Urinary bladder (tissue), 4 donors: ENCODE results near the gene SSTR3. TPM values are rescaled to one million over a fixed set of nuclear protein-coding genes. Genes with fewer than 3 reads are reported as not detected.

Source experiments
- DNase-seq: peaks from one replicate; pipeline ENCODE4 v3.0.0-alpha.2; 2015; ENCODE audit errors: extremely low spot score
- H3K27ac ChIP-seq: one replicate; pipeline ENCODE4 v1.5.1; 2013; ENCODE audit warnings: low read depth, mild to moderate bottlenecking, moderate library complexity
- H3K36me3 ChIP-seq: one replicate; pipeline ENCODE4 v1.6.1; 2013; ENCODE audit warnings: mild to moderate bottlenecking, moderate library complexity; ENCODE audit not compliant: insufficient read depth
- H3K4me1 ChIP-seq: one replicate; pipeline ENCODE4 v1.6.1; 2013; ENCODE audit warnings: mild to moderate bottlenecking, moderate library complexity; ENCODE audit not compliant: insufficient read depth
- H3K4me3 ChIP-seq: one replicate; pipeline ENCODE4 v1.5.1; 2013; ENCODE audit warnings: low read depth, low read length
- WGBS: extraction: QIAGEN DNeasy Blood & Tissue Kit; methylation state at CpG from one replicate; pipeline ENCODE4 v1.1.7; 2013; 5-methylcytosine and 5-hydroxymethylcytosine counted together
- polyA plus RNA-seq: library from polyadenylated mRNA; stranded (reverse); fragments of 200-250 nt; gene quantifications from one replicate; pipeline ENCODE4 v1.2.3, GENCODE V29; 2013
- total RNA-seq: library from RNA; depleted of rRNA; stranded (reverse); fragments of >200 nt; gene quantifications from one replicate; pipeline ENCODE4 v1.2.3, GENCODE V29; 2014
- donor health status: healthy with polysubstance abuse.
- donor health status: healthy.

The SSTR3 gene
- total and polyA plus RNA-seq, 2 donors = not detected

DNA sequence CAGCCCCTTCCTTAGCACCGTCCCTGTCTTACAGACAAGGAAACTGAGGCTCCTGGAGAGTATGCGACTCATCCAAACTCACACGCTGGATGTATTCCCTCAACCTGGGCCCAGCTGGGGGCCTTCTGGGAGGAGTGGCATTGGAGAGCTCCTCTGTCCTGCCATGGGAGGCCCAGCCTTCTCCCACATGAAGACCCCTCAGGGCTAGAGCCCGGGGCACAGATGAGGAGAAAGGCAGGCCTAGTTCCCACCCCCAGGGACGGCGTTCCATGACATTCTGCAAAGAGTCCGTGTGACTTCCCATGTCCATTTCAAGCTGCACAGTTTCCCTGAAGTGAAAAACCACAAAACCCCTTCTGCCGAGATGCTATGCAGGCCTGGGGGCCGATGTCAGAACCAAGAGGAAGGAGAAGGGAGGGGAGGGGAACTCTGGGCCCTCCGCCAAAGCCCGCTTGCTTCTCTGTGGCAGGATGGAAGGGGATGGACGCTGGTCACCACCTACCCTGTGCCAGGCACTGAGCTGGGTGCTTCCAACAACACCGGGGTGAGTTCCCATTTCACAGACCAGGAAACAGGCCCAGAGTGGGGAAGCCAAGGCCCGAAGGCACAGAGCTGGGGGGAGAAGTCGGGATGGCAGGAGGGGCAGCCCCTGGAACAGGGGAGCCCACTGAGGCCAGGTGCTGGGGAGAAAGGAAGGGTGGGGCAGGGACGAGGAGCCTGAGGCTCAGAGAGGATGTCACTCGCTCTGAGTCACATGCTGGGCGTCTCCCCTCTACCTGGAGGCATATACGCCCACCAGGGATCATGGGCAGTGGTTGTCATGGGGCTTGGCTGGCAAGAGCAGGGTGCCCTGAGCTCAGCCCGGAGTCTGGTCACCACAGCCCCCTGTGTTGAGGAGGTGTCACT, 16.1 kb upstream of the SSTR3 start:
- H3K27ac ChIP-seq = no peak overlapping the region
- no peaks in the 10 kb centered on the region for H3K36me3 ChIP-seq
- no peak for DNase-seq
- no peak overlapping the region for H3K4me3 ChIP-seq
- H3K4me1 ChIP-seq = no peaks in the 10 kb centered on the region
- WGBS = 60% methylated on average over 20 of the region's 20 CpGs

DNA sequence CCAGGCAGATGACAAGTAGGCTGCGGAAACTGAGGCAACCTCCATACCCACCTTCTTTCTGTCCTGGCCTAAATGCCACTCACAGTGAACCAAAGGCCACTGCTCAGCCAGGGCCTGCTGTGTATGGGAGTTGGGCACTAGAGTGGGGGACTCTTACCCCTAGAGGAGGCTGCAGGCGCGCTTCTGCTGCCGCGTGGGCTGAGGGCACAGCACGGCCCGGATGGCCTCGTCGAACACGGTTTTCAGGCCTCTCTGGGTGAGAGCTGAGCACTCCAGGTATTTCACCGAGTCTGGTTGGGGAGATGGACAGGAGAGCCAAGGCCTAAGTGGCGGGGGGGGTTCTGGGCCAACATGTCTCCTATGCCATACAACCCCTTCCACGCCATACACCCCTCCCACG, 14.2 kb upstream of the SSTR3 start:
- Histone ChIP-seq H3K4me1 (no peaks in the 10 kb centered on the region), H3K4me3 (no peak overlapping the region), H3K36me3 (no peaks in the 10 kb centered on the region), H3K27ac (no peak overlapping the region)
- WGBS = 88% methylated on average over 14 of the region's 14 CpGs
- DNase-seq = no peak

DNA sequence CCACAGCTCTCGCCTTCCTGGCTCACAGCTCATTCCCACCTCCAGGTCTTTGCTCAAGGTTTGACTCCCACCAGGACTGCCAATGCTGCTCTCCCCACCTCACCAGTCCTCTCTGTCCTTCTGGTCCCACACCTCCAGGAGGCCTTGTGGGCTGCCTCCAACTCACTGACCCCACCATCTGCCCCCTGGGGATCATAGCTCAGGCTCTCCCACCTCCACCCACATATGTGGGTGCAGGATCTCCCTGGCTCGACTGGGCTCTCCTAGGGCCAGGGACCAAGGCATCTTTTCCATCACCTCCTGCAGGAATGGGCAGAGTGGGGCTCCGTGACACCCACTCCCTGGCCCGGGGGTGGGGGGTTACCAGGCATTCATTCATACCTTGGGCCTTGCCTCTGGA, 13.8 kb upstream of the SSTR3 start:
- DNase-seq = no peak
- Histone ChIP-seq H3K27ac (no peak overlapping the region), H3K4me3 (no peak overlapping the region), H3K4me1 (no peaks in the 10 kb centered on the region), H3K36me3 (no peaks in the 10 kb centered on the region)
- whole genome bisulfite sequencing = 90% methylated on average over 4 of the region's 4 CpGs

DNA sequence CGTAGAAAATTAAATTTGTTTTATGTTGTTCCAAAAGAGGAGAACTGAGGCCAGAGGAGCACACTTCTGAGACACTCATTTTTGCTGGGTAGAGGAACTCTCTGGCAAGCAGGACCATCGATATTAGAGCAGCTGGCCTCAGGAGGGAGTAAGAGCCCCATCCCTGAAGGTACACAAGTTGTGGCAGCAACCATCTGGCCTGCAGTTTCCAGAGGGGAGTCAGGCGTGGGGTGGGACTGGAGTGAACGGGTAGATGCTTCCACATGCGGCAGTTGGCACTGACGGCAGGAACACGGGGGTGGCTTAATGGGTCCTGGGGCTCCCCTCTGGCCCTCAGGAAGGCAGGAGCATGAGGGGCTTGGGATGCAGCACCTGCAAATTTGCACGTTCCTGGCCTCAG, 13.2 kb upstream of the SSTR3 start:
- DNase-seq = no peak
- 62% methylated on average over 8 of the region's 8 CpGs for WGBS
- no peak overlapping the region for H3K4me3 ChIP-seq

DNA sequence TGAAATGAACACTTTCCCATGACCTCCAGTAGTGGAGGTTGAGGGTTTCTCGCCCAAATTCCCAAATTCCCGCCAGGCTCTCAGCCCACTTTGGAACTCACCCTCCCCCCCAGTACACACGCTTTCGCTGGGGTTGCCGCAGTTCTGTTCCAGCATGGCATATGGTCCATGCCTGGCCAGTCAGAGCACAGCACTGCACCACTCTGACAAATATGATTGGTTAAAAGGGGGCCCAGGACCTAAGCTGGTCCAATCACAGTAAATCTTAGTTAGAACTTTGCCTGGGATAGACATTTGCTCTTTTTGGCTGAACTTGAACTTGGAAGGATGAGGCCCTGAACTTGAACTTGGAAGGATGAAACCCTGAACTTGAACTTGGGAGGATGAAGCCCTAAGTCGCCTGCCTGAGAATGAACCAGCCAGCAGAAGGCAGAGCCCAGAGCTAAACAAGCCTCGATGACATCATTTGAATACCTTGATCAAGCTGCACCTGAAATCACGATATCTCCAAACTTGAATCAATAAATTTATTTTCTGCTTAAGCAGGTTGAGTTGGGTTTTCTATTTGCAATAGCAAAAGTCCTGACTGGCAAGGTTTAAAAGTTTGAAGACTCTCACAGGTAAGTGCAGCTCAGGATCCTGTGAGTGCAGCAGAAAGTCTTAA, 12.6 kb upstream of the SSTR3 start:
- H3K27ac ChIP-seq = no peak overlapping the region
- WGBS = 62% methylated on average over 8 of the region's 8 CpGs

More for the DNA sequence above, 13.2 kb upstream of the SSTR3 start:
- H3K27ac ChIP-seq = no peak overlapping the region
- no peaks in the 10 kb centered on the region for H3K4me1 ChIP-seq
- H3K36me3 ChIP-seq = no peaks in the 10 kb centered on the region

DNA sequence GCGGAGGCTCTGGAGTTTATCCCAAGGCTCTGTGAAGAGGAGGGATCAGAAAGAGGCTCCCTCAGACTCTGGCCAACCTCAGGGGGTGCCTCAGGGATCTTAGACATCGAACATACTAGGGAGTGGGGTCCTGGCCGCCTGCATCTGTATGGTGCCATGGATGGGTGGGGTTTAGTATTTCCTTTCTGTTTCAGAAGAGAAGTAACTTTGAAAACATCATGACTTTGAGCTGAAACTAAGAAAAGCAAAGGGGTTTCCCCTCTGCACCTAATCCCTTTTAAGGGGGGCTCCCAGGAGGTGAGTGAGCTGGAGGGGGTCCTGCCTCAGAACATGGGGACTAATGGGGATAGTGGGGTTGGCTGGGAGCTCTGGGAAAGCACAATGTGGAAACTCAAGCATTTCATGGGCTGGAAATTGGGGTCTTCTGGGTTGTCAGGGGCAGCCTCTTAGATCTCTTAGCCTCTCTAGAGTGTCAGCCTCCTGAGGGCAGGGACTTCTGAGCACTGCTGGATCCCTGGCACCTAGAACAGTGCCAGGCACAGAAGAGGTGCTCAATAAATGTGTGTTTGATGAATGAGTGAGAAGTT, 11.8 kb upstream of the SSTR3 start:
- no peaks in the 10 kb centered on the region for H3K36me3 ChIP-seq
- DNase-seq = no peak
- no peak overlapping the region for H3K4me3 ChIP-seq
- 68% methylated on average over 3 of the region's 3 CpGs for WGBS
- no peaks in the 10 kb centered on the region for H3K4me1 ChIP-seq
- no peak overlapping the region for H3K27ac ChIP-seq

More for the DNA sequence above, 12.6 kb upstream of the SSTR3 start:
- H3K36me3 ChIP-seq = no peaks in the 10 kb centered on the region
- H3K4me1 ChIP-seq = no peaks in the 10 kb centered on the region
- DNase-seq = no peak
- no peak overlapping the region for H3K4me3 ChIP-seq

DNA sequence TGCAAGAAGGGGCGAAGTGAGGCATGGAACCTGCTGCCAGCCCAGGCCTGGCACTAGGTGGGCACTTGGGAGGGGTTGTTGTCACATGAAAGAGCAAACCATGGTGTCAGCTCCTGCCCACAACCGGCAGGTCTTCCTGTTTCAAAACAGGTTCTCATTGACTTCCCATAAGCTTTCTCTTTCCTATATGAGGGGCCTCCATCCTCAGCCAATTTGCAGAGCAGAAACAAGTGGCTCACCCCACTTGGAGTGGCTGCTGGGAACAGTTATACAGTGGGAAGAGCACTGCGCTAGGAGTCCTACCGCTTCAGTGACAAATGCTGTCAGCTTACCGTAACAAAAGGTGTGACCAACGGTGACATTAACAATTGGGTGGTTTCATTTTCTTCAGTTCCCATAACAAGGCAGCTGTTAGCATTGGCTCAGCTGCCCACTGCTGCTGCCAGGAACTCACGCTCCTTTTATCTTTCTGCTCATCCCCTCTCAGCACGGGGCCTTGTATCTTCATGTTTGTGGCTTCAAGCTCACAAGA, 10.2 kb upstream of the SSTR3 start:
- DNase-seq = no peak
- H3K4me3 ChIP-seq = no peak overlapping the region
- H3K36me3 ChIP-seq = no peaks in the 10 kb centered on the region
- no peaks in the 10 kb centered on the region for H3K4me1 ChIP-seq
- 74% methylated on average over 8 of the region's 8 CpGs for WGBS
- H3K27ac ChIP-seq = no peak overlapping the region

DNA sequence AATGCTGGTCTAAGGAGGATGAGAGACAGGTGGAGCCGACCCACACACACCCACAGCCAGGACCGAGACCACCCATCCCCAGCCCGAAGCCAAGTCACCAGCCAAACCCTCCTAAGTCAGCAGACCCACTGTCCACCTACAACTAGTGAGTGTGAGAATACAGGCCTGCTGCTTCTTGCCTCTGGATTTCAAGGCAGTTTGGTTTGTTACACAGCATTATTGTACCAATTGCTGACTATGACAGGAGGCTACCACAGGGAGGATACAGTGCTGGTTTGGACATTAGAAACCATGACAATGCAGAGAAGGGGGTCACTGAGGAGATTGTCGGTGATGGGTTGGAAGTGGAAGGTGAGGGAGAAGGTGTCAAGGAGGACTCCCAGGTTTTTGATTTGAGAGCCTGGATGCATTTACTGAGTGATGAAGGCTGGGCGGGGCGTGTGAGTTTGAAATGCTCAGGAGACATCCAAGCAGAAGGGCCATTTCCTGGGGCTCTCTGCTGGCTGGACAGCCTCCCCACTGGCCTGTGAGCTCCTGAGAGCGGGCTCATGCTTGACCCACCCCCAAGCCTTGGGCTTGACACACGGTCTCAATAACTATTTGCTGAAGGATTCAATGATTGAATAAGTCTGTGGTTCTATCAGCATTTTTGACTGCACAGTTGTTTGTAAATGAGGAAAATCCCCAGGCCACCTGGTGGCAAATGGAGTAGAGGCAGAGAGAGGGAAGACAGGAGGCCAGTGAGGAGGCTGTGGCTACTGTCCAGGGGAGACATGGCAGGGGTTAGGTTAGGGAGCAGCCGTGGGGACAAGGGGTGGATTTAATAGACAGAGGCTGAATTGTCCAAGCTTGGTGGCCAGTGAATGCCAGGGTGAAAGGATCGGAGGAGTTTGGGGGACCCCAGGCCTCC, 9.4 kb upstream of the SSTR3 start:
- no peak for DNase-seq
- H3K4me3 ChIP-seq = no peak overlapping the region
- WGBS = 93% methylated on average over 10 of the region's 10 CpGs

DNA sequence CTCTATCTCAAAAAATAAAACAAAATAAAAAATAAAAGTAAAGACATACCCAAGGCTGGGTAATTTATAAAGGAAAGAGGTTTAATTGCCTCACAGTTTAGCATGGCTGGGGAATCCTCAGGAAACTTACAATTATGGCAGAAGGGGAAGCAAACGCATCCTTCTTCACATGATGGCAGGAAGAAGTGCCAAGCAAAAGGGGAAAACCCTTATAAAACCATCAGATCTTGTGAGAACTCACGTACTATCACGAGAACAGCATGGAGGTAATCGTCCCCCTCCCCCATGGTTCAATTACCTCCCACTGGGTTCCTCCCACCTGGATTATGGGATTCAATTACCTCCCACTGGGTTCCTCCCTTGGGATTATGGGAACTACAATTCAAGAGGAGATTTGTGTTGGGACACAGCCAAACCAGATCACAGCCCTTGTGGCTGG, 8.3 kb upstream of the SSTR3 start:
- Histone ChIP-seq H3K4me3 (no peak overlapping the region), H3K4me1 (no peaks in the 10 kb centered on the region), H3K27ac (no peak overlapping the region), H3K36me3 (no peaks in the 10 kb centered on the region)
- WGBS = 52% methylated on average over 4 of the region's 4 CpGs
- DNase-seq = no peak

More for the DNA sequence above, 9.4 kb upstream of the SSTR3 start:
- no peak overlapping the region for H3K27ac ChIP-seq
- H3K4me1 ChIP-seq = no peaks in the 10 kb centered on the region
- no peaks in the 10 kb centered on the region for H3K36me3 ChIP-seq

DNA sequence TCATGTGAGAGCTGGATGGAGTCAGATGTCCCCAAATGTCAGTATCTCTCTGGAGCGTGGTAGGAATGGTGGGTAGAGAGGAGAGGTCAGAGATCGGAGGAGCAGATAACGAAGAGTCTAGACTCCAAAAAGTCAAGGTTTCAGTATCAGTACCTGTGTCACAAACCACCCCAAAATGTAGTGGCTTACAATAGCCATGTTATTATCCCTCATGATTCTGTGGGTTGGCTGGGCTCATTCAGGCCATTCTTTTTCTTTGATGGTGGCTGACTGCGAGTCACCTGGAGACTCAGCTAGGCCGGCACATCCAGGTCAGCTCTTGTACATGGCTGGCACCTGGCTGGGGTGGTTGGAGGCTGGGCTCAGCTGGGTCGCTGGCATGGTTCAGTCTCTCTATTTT, 7.3 kb upstream of the SSTR3 start:
- whole genome bisulfite sequencing = 85% methylated on average over 6 of the region's 6 CpGs

DNA sequence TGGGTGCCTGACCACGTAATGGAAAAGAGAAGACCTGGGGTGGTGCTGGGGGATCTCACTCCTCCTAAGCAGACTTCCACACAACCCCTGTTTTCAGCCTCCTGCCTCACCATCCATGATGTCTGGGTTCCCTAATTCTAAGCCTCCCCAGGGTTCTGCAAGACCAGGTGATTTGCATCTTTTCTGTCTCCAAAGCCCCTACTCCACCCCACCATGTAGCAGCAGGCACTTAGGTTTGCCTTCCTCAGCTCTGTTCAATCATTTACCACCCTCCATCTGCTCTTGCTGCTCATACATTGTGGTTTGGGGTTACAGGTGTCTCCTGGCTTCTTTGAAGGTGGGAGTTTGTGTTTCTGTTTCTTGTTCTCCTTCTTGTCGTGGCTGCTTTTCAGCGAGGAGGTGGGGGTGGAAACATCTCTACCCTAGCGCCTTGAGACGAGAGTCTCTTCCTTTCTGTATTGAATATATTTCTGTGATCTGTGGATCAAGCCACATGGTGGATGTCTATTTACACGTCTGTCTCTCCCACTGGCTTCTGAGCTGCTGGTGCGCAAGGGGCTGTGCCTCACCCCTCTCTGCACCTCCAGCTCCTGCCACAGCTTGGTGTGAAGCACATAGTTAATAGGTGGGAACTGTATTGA, 6.6 kb upstream of the SSTR3 start:
- DNase-seq = no peak
- Histone ChIP-seq H3K36me3 (no peaks in the 10 kb centered on the region), H3K4me3 (no peak overlapping the region), H3K4me1 (no peaks in the 10 kb centered on the region), H3K27ac (no peak overlapping the region)
- WGBS = 51% methylated on average over 7 of the region's 7 CpGs

More for the DNA sequence above, 7.3 kb upstream of the SSTR3 start:
- DNase-seq = no peak
- Histone ChIP-seq H3K4me3 (no peak overlapping the region), H3K4me1 (no peaks in the 10 kb centered on the region), H3K36me3 (no peaks in the 10 kb centered on the region), H3K27ac (no peak overlapping the region)

DNA sequence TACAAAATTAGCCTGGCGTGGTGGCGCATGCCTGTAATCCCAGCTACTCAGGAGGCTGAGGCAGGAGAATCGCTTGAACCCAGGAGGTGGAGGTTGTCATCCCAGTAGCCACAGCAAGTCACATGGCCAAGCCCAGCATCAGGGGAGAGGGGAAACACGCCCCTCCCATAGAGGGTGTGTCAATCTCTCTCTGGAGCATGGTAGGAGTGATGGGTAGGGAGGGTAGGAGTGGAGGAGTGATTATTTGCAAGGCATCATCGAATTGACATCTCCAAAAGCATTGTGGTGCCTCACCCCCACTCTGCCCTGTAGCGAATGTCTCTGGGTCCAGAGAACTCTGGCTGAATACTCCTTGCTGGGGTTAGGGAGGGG, 6.1 kb upstream of the SSTR3 start:
- WGBS = 83% methylated on average over 6 of the region's 6 CpGs
- no peaks in the 10 kb centered on the region for H3K36me3 ChIP-seq
- H3K27ac ChIP-seq = no peak overlapping the region
- H3K4me3 ChIP-seq = no peak overlapping the region
- H3K4me1 ChIP-seq = no peaks in the 10 kb centered on the region
- DNase-seq = no peak
